Stimulated activated CD4-positive, alpha-beta T cell treated with anti-CD3 and anti-CD28 coated beads, Interleukin-12 subunit alpha, Interleukin-12 subunit beta, amount 100 ng/mL, for 48 hours (primary cell): ENCODE results near the gene PAK2.
A peak's percentile ranks its signal among the peaks of the same experiment; 100 is the strongest.
"Not testable (repeated sequence)": the region's sequence is repeated elsewhere in the genome, so short reads cannot be mapped to it uniquely, and the experiment has no call there.

Experiments
- DNase-seq, 3 donors: peaks; one replicate each; pipeline ENCODE4 v3.0.0-alpha.2; 2020; ENCODE audit warnings: low read depth in 2 of 3, low spot score in 1 of 3

Gene PAK2

GRCh38 chr3:196842567-196843434 is 103.1 kb downstream of the PAK2 start:
- no peak for DNase-seq

GRCh38 chr3:196843435-196844110 is 103.9 kb downstream of the PAK2 start:
- DNase-seq = no peak

GRCh38 chr3:196844235-196845219 is 104.9 kb downstream of the PAK2 start:
- not testable (repeated sequence) for DNase-seq

GRCh38 chr3:196848375-196848774 is 108.7 kb downstream of the PAK2 start:
- DNase-seq = not testable (repeated sequence)

GRCh38 chr3:196849180-196849741 is 109.6 kb downstream of the PAK2 start:
- DNase-seq = no peak

- not testable (repeated sequence) for DNase-seq
These were observed 123.3 kb downstream of the PAK2 start for GRCh38 chr3:196863000-196863399.

GRCh38 chr3:196867155-196867506 is 127.5 kb downstream of the PAK2 start:
- no peak for DNase-seq

- DNase-seq = peak; percentile 81 to 88 (median 84)
These were observed 128.0 kb downstream of the PAK2 start, which contains the start of gene SENP5 for GRCh38 chr3:196867507-196868296. TSS of gene SENP5 (plus strand) at chr3:196867920. CDS start at chr3:196885182, 17,262 bp downstream.

GRCh38 chr3:196868297-196868661 is 128.6 kb downstream of the PAK2 start:
- DNase-seq = peak in 1 of 3 donors; percentile 3

- no peak for DNase-seq
These were observed 132.7 kb downstream of the PAK2 start for GRCh38 chr3:196872316-196872715.

GRCh38 chr3:196874511-196875094 is 134.9 kb downstream of the PAK2 start:
- DNase-seq = not testable (repeated sequence)

GRCh38 chr3:196875258-196875657 is 135.6 kb downstream of the PAK2 start:
- DNase-seq = no peak
